ENCODE data around the gene CCS. TPM values are rescaled to one million over a fixed set of nuclear protein-coding genes. Genes with fewer than 3 reads are reported as not detected.

The CCS gene
- total and polyA plus RNA-seq, 2 donors (not counting 1 experiment from before 2014, with no cell fraction given): 22.5 to 42.4 TPM

DNA sequence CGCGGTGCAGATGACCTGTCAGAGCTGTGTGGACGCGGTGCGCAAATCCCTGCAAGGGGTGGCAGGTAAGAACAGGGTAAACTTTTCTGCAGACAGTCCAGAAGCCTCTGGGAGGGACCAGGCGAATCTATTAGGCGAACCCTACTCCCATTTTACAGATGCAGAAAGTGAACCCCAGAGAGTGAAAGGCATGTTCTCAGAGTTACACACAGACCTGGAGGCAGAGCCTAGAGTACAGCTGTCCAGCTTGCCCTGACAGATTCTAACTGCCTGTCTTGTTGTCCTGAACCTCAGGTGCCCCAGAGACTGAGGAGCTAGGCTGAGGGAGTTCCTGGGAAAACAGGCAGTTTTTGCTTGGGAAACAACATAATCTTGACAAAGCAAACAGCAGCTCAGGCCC is 665 bp downstream of the CCS start:
- Histone ChIP-seq H2AFZ (ENCODE audit: low read length) (peak overlapping the region; percentile 98), H3K9ac (ENCODE audit: insufficient read depth, low read length) (peak overlapping the region; percentile 84), H4K20me1 (ENCODE audit: control insufficient read depth, extremely low read depth, insufficient read depth, low read length) (no peaks in the 10 kb centered on the region), H3K4me3 (replicated peaks in 1 of 4; ENCODE audit: control extremely low read depth in 1 of 4, insufficient read depth in 1 of 4, low read depth in 3 of 4, low read length in 4 of 4) (peak overlapping the region; percentile 76 to 93 (median 88)), H3K27me3 (ENCODE audit: control insufficient read depth, insufficient read depth, low read length) (no peaks in the 10 kb centered on the region), H3K79me2 (ENCODE audit: control insufficient read depth, insufficient read depth, low read length) (peaks cover 6% of the 10 kb centered on the region), H3K4me1 (ENCODE audit: control insufficient read depth, extremely low read depth, insufficient read depth, low read length) (no peaks in the 10 kb centered on the region), H3K9me3 (ENCODE audit: control insufficient read depth, insufficient read depth, low read depth, low read length) (no peaks in the 10 kb centered on the region), H3K36me3 (ENCODE audit: control insufficient read depth, insufficient read depth, low read length) (no peaks in the 10 kb centered on the region), H3K27ac (ENCODE audit: insufficient read depth, low read length) (peak overlapping the region; percentile 87), H3K4me2 (ENCODE audit: extremely low read depth, insufficient read depth, low read length) (peak overlapping the region; percentile 97)
- no peak for TF ChIP-seq EZH2 (IDR thresholded peaks at IDR 0.05; ENCODE audit: low read length, missing control alignments)
- TF ChIP-seq, protein P1, sequence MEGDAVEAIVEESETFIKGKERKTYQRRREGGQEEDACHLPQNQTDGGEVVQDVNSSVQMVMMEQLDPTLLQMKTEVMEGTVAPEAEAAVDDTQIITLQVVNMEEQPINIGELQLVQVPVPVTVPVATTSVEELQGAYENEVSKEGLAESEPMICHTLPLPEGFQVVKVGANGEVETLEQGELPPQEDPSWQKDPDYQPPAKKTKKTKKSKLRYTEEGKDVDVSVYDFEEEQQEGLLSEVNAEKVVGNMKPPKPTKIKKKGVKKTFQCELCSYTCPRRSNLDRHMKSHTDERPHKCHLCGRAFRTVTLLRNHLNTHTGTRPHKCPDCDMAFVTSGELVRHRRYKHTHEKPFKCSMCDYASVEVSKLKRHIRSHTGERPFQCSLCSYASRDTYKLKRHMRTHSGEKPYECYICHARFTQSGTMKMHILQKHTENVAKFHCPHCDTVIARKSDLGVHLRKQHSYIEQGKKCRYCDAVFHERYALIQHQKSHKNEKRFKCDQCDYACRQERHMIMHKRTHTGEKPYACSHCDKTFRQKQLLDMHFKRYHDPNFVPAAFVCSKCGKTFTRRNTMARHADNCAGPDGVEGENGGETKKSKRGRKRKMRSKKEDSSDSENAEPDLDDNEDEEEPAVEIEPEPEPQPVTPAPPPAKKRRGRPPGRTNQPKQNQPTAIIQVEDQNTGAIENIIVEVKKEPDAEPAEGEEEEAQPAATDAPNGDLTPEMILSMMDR (conservative IDR thresholded peaks at IDR 0.05 in 1 of 2, IDR thresholded peaks at IDR 0.05 in 1 of 2; ENCODE audit: low read depth in 1 of 2, low read length in 2 of 2): no peak
- no peak for DNase-seq (ENCODE audit: low read depth in 2 of 2)

DNA sequence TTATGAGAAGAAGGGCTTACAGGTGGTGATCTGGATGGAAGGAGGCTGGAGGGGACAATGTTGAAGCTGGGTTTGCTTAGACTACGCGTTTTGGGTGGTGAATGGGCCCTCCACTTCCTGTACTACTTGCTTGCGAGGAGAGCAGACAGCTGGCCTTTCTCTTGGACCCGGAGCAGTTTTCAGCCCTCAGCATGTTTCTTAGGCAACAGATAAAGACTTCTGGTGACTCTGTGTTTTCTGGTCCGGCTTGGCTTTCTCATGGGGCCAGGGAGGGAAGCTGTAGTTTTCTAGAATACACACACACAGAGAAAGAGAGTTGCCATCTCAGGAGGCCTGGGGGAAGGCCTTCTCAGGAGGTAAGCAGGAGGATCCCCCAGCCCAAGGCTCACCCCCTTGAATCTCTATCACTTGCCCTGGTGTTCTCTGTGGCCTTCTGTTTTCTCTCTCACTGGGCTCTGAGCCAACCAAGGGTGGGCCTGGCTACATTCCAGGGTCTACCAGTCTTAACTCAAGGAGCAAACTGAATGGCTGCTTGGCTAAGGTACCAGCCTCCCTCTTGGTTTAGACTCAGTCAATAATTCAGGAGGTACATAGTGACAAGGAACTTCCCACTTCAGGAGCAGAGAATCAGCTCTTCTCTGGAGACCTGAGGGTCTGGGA is 2.4 kb downstream of the CCS start:
- Histone ChIP-seq H4K20me1 (ENCODE audit: control insufficient read depth, extremely low read depth, insufficient read depth, low read length) (no peaks in the 10 kb centered on the region), H3K4me1 (ENCODE audit: control insufficient read depth, extremely low read depth, insufficient read depth, low read length) (no peaks in the 10 kb centered on the region), H3K27ac (ENCODE audit: insufficient read depth, low read length) (no peak overlapping the region), H3K9me3 (ENCODE audit: control insufficient read depth, insufficient read depth, low read depth, low read length) (no peaks in the 10 kb centered on the region), H3K9ac (ENCODE audit: insufficient read depth, low read length) (no peak overlapping the region), H3K79me2 (ENCODE audit: control insufficient read depth, insufficient read depth, low read length) (peaks cover 6% of the 10 kb centered on the region), H3K4me3 (replicated peaks in 1 of 4; ENCODE audit: control extremely low read depth in 1 of 4, insufficient read depth in 1 of 4, low read depth in 3 of 4, low read length in 4 of 4) (peak overlapping the region in 1 of 4 experiments; percentile 34), H3K27me3 (ENCODE audit: control insufficient read depth, insufficient read depth, low read length) (no peaks in the 10 kb centered on the region), H3K4me2 (ENCODE audit: extremely low read depth, insufficient read depth, low read length) (no peak overlapping the region), H2AFZ (ENCODE audit: low read length) (no peak overlapping the region), H3K36me3 (ENCODE audit: control insufficient read depth, insufficient read depth, low read length) (peaks cover 5% of the 10 kb centered on the region)
- TF ChIP-seq, protein P1 (conservative IDR thresholded peaks at IDR 0.05 in 1 of 2, IDR thresholded peaks at IDR 0.05 in 1 of 2; ENCODE audit: low read depth in 1 of 2, low read length in 2 of 2): no peak
- no peak for TF ChIP-seq EZH2 (IDR thresholded peaks at IDR 0.05; ENCODE audit: low read length, missing control alignments)
- DNase-seq (ENCODE audit: low read depth in 2 of 2): peak; percentile 57 to 87

DNA sequence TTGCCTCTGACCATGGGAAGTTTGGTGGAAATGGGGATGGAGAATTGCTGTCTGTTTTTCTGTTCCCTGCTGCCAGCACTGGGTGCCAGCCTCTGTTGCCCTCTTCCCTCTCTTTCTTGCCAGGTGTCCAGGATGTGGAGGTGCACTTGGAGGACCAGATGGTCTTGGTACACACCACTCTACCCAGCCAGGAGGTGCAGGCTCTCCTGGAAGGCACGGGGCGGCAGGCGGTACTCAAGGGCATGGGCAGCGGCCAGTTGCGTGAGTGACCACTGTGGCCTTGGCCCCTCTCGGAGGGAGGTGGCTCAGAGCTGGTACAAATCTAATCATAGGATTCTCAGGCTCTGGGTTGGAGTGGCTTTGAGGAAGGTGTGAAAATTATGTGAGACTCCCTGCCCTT is 6.0 kb downstream of the CCS start:
- Histone ChIP-seq H3K4me1 (ENCODE audit: control insufficient read depth, extremely low read depth, insufficient read depth, low read length) (peaks cover 6% of the 10 kb centered on the region), H3K36me3 (ENCODE audit: control insufficient read depth, insufficient read depth, low read length) (peaks cover 8% of the 10 kb centered on the region), H4K20me1 (ENCODE audit: control insufficient read depth, extremely low read depth, insufficient read depth, low read length) (no peaks in the 10 kb centered on the region), H3K27me3 (ENCODE audit: control insufficient read depth, insufficient read depth, low read length) (no peaks in the 10 kb centered on the region), H3K4me2 (ENCODE audit: extremely low read depth, insufficient read depth, low read length) (no peak overlapping the region), H3K9ac (ENCODE audit: insufficient read depth, low read length) (no peak overlapping the region), H2AFZ (ENCODE audit: low read length) (no peak overlapping the region), H3K4me3 (replicated peaks in 1 of 4; ENCODE audit: control extremely low read depth in 1 of 4, insufficient read depth in 1 of 4, low read depth in 3 of 4, low read length in 4 of 4) (no peak overlapping the region), H3K9me3 (ENCODE audit: control insufficient read depth, insufficient read depth, low read depth, low read length) (no peaks in the 10 kb centered on the region), H3K27ac (ENCODE audit: insufficient read depth, low read length) (no peak overlapping the region), H3K79me2 (ENCODE audit: control insufficient read depth, insufficient read depth, low read length) (no peaks in the 10 kb centered on the region)
- DNase-seq (ENCODE audit: low read depth in 2 of 2): no peak
- TF ChIP-seq EZH2 (IDR thresholded peaks at IDR 0.05; ENCODE audit: low read length, missing control alignments): no peak
- TF ChIP-seq, protein P1 (conservative IDR thresholded peaks at IDR 0.05 in 1 of 2, IDR thresholded peaks at IDR 0.05 in 1 of 2; ENCODE audit: low read depth in 1 of 2, low read length in 2 of 2): no peak
